WERI-Rb-1 (cell line): Measurements from ENCODE around the gene GRAMD1B.

Experiments used
- DNase-seq: peaks from one replicate; pipeline ENCODE4 v3.0.0-alpha.2; 2020
- H3K27ac ChIP-seq: fragments of 250-450 bp; sonication (Bioruptor Pico); 2 replicates; pipeline ENCODE4 v1.5.1; 2020; ENCODE audit warnings: mild to moderate bottlenecking, moderate library complexity
- H3K27me3 ChIP-seq: fragments of 250-450 bp; sonication (Bioruptor Pico); 2 replicates; pipeline ENCODE4 v1.5.1; 2021; ENCODE audit warnings: mild to moderate bottlenecking, low read depth, moderate library complexity; ENCODE audit not compliant: insufficient read depth, severe bottlenecking
- H3K36me3 ChIP-seq: fragments of 250-450 bp; sonication (Bioruptor Pico); 2 replicates; pipeline ENCODE4 v1.5.1; 2020; ENCODE audit warnings: mild to moderate bottlenecking, moderate library complexity
- H3K4me3 ChIP-seq: 2 replicates; pipeline ENCODE4 v1.5.1; 2011; ENCODE audit warnings: low read depth, mild to moderate bottlenecking, control low read depth, low read length
- H3K9me3 ChIP-seq: fragments of 250-450 bp; sonication (Bioruptor Pico); 2 replicates; pipeline ENCODE4 v1.5.1; 2021; ENCODE audit warnings: mild to moderate bottlenecking, moderate library complexity; ENCODE audit not compliant: severe bottlenecking
- CTCF ChIP-seq: IDR thresholded peaks from 2 replicates; pipeline ENCODE4 v1.5.1; 2011; ENCODE audit warnings: low read depth, mild to moderate bottlenecking, control low read depth, inconsistent platforms, low read length

Gene GRAMD1B

DNA sequence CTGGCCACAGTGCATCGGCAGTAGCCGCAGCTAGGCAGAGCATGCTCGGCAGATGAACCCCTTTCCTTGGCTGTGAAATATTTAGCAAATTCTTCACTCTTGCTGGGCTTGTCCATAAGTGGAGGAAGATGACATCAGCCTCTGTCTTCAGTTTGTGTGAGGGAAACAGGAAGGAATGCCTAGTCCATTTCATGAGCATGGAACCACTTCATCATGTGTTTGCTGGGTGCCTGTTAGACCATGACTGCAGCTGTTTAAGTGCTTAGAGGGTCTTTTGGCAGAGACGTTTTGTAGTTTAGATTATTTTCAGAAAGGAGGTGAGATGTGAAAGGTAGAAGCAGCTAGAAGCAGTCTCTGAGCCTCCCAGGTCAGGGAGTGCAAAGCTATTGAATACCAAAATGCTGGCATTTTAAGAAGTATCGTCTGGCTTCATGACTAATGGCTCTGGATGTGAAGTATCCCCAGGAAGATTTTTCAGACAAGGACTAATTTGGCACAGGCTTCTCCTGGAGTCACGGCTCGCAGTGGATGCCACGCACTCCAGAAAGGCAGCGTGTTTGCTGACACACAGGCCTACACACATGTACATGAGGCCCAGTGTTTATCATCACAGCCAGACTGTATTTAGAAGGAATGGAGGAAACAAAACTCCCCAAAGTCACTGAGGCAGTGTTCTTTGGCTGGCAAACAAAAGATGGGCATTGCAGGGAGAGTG is 43.1 kb upstream of the GRAMD1B start:
- Histone ChIP-seq H3K27ac (no peak overlapping the region), H3K4me3 (no peak overlapping the region), H3K36me3 (no peaks in the 10 kb centered on the region), H3K27me3 (no peaks in the 10 kb centered on the region), H3K9me3 (peaks cover 3% of the 10 kb centered on the region)
- no peak for DNase-seq
- TF ChIP-seq CTCF, result no peak

GRCh38 chr11:123388640-123389039 is 41.4 kb upstream of the GRAMD1B start:
- Histone ChIP-seq H3K27me3 (no peaks in the 10 kb centered on the region), H3K4me3 (no peak overlapping the region), H3K27ac (no peak overlapping the region), H3K9me3 (peaks cover 3% of the 10 kb centered on the region), H3K36me3 (no peaks in the 10 kb centered on the region)
- no peak for DNase-seq
- no peak for TF ChIP-seq CTCF

- TF ChIP-seq CTCF, result no peak
- no peak overlapping the region for H3K4me3 ChIP-seq
- H3K27ac ChIP-seq, result no peak overlapping the region
- H3K36me3 ChIP-seq, result no peaks in the 10 kb centered on the region
- DNase-seq, result no peak
- H3K9me3 ChIP-seq, result peaks cover 3% of the 10 kb centered on the region
- no peaks in the 10 kb centered on the region for H3K27me3 ChIP-seq
Observed at GRCh38 chr11:123390146-123390545, 39.9 kb upstream of the GRAMD1B start.

- Histone ChIP-seq H3K9me3 (peaks cover 5% of the 10 kb centered on the region), H3K4me3 (no peak overlapping the region), H3K36me3 (no peaks in the 10 kb centered on the region), H3K27me3 (no peaks in the 10 kb centered on the region), H3K27ac (no peak overlapping the region)
- DNase-seq, result no peak
- TF ChIP-seq CTCF, result no peak
Observed at GRCh38 chr11:123391646-123392348, 38.3 kb upstream of the GRAMD1B start.

DNA sequence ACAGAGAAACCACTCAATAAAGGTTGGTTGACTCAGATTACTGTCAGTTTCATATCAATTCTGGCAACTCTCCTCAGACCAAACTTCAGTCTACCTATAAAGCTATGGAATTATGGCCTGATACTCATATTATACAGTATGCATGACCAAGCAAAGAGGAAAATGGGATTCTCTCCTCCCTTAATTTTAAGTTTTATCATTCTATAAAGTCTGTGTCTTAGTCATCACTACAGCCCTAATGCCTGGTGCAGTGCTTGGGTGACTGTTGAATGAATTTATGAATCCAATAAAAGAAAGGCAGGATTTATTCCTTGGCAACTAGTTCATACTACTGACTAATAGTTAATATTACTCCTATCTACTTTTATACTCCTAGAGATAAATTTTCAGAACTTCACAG is 37.6 kb upstream of the GRAMD1B start:
- TF ChIP-seq CTCF, result no peak
- no peak for DNase-seq
- Histone ChIP-seq H3K4me3 (no peak overlapping the region), H3K36me3 (no peaks in the 10 kb centered on the region), H3K27me3 (no peaks in the 10 kb centered on the region), H3K9me3 (peaks cover 5% of the 10 kb centered on the region), H3K27ac (no peak overlapping the region)
